GOT3 (cell line): ENCODE data around the gene EGLN1.
A peak's percentile ranks its signal among the peaks of the same experiment; 100 is the strongest.
"Not testable (repeated sequence)": the region's sequence is repeated elsewhere in the genome, so short reads cannot be mapped to it uniquely, and the experiment has no call there.

Experiments
- DNase-seq: peaks from one replicate; lab custom pipeline; 2025; ENCODE audit warnings: mixed read lengths; lab: John Stamatoyannopoulos, UW

EGLN1 gene

GRCh38 chr1:231357831-231358354 lies 64.2 kb downstream of the EGLN1 start:
- DNase-seq: no peak

- DNase-seq: no peak
These were observed 64.8 kb downstream of the EGLN1 start for GRCh38 chr1:231357187-231357772.

GRCh38 chr1:231355171-231355570 lies 66.9 kb downstream of the EGLN1 start:
- no peak for DNase-seq

- DNase-seq: no peak
These were observed 67.6 kb downstream of the EGLN1 start for GRCh38 chr1:231354330-231355020.

- no peak for DNase-seq
These were observed 69.0 kb downstream of the EGLN1 start for GRCh38 chr1:231353086-231353485.

GRCh38 chr1:231351816-231352215 lies 70.3 kb downstream of the EGLN1 start:
- no peak for DNase-seq

- DNase-seq: not testable (repeated sequence)
These were observed 73.2 kb downstream of the EGLN1 start for GRCh38 chr1:231348856-231349255.

- DNase-seq: no peak
These were observed 73.6 kb downstream of the EGLN1 start for GRCh38 chr1:231348442-231348841.

- DNase-seq: no peak
These were observed 74.1 kb downstream of the EGLN1 start for GRCh38 chr1:231347961-231348360.

GRCh38 chr1:231340328-231341013 lies 81.6 kb downstream of the EGLN1 start:
- no peak for DNase-seq

- no peak for DNase-seq
These were observed 83.6 kb downstream of the EGLN1 start, which contains the start of gene SPRTN for GRCh38 chr1:231338270-231339128. Gene SPRTN, plus strand, starts transcription at chr1:231338293. Its CDS starts 91 bp downstream, at chr1:231338384.

- DNase-seq: peak; percentile 98
These were observed 84.4 kb downstream of the EGLN1 start, which contains the start of gene EXOC8 for GRCh38 chr1:231337472-231338269. Gene EXOC8, minus strand, starts transcription at chr1:231337852. Its CDS starts 107 bp downstream, at chr1:231337745.

GRCh38 chr1:231337043-231337471 lies 85.0 kb downstream of the EGLN1 start:
- DNase-seq: no peak

GRCh38 chr1:231335663-231336602 lies 86.2 kb downstream of the EGLN1 start:
- DNase-seq: no peak

- DNase-seq: no peak
These were observed 87.1 kb downstream of the EGLN1 start for GRCh38 chr1:231334952-231335351.

- no peak for DNase-seq
These were observed 87.9 kb downstream of the EGLN1 start for GRCh38 chr1:231334079-231334666.

- DNase-seq: no peak
These were observed 89.3 kb downstream of the EGLN1 start for GRCh38 chr1:231332761-231333160.

GRCh38 chr1:231329483-231329882 lies 92.6 kb downstream of the EGLN1 start:
- no peak for DNase-seq

- no peak for DNase-seq
These were observed 94.5 kb downstream of the EGLN1 start for GRCh38 chr1:231327617-231328016.
